GM21381 (cell line): ENCODE results near the gene SLC6A20.

ENCODE experiments used
- ATAC-seq: cut with Tn5 transposase; IDR thresholded peaks from one replicate; pipeline ENCODE4 v1.9.1; 2021; ENCODE audit warnings: mild to moderate bottlenecking, moderate library complexity; ENCODE audit not compliant: unreplicated experiment

The SLC6A20 gene

DNA sequence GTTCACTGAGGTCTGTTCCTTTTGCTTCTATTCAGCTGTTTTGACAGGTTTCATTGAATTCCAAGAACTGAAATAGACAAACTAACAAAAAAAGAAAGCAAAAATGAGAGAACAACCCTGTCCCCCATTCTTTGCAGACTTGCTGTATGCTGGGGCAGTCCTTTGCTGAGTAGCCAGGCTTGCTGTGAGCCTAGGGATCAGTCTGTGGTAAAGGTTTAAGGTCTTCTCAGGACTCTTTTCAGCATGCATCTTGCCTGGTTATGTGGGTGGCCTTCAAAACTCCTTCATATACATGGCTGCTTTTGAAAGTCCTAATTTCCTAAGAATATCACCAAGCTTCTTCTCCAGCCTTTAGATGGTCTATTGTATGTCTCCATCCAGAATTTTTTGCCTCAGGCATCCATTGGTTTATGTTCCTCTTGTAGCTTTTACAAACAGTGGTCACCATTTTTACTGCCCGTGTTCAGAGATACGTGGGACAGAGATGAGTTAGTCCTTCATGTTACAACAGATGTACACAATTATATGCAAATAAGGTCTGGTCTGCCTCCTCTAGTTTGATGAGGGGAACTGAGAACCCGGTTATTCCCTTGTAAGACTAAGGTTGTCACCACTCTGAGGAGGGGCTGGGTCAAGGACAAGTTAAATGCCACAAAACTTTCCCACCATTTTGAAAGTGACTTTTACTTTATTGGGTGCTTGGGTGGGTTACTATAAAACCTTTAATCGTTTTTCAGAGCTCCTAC, 65.8 kb downstream of the SLC6A20 start:
- no peak for ATAC-seq

DNA sequence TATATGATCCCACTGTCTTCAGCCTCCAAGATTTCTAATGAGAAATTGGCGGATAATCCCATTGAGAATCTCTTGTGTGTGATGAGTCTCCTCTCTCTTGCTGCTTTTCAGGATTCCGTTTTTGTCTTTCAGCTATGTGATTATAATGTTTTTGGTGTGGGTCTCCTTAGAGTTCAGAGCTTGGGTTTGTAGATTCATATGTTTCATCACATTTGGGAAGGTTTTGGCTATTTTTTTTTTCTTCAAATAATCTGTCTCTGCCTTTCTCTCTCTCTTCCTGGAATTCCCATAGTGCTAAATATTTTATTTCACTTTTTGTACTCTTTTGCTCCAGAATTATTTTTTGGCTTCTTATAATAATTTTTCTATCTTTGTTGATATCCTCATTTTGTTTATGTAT, 66.7 kb downstream of the SLC6A20 start:
- no peak for ATAC-seq

DNA sequence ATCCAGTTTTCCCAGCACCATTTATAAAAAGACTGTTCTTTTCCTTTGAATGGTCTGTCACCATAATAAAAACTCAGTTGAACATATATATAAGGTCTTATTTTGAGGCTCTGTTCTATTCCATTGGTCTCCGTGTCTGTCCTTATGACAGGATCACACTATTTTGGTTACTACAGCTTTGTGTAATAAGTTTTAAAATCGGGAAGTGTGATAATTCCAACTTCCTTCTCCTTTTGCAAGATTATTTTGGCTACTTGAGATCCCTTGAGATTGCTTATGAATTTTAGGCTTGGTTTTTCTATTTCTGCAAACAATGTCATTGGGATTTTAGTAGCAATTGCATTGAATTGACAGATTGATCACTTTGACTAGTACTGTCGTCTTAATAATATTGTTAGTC, 71.4 kb downstream of the SLC6A20 start:
- no peak for ATAC-seq

DNA sequence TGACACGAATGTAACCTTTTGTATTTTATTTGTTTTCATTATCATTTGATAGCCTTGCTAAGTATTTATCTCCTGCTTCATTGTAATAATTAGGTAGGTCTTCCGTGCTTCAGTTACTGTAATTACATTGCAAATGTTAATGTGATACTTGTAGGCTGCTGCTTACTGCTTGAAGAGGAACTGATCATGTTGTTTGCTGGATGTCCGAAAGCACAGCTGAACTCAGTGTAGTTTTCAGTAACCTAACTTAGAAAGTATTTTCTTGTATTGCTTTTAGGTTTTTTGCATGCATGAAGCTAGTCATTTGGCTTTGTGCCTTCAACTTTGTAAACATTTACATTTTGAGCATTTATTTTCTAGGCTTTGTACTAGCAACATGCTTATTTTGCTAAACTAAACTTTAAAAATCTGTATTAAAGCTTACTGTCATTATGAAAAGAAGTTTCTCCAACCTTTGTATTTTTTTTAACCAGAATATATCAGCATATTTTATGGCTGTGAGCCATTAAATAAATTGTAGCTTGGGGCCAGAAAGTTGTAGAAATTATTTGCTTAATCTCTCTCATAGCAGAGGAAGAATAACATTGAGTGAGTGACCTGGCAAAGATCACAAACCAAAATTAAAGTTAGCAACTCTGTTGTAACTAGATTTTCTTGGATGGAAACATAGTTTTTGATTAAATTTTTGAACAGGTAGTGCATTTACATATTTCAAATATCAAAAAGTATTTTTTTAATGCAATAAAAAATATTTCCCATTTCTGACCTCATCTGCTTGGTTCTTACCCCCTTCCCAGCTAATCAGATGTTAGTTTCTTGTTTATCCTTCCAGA, 76.5 kb downstream of the SLC6A20 start:
- ATAC-seq = no peak

DNA sequence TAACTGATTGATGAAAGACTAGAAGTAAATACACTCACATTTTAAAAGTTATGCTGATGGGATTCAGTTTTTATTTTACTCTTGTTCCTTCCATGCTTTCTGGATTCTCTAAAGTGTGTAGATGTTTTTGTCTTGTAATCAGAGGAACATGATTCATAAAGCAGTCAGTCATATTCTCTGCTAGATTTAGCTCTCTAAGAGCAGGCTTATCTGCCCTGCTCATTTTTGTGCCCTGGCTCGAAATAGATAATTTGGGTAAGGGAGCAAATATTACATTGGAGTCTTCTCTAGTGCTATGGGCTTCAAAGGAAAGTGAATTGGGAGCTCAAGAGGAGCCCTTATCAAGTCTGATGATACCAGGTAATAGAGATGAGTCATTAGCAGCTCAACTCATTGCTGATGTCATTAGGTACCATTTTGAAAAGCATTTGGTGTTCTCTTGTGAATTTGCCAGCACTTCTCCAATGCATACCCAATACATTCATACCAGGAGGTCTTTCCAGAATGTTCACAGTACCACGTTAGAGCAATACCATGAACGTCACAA, 79.5 kb downstream of the SLC6A20 start:
- ATAC-seq = no peak

DNA sequence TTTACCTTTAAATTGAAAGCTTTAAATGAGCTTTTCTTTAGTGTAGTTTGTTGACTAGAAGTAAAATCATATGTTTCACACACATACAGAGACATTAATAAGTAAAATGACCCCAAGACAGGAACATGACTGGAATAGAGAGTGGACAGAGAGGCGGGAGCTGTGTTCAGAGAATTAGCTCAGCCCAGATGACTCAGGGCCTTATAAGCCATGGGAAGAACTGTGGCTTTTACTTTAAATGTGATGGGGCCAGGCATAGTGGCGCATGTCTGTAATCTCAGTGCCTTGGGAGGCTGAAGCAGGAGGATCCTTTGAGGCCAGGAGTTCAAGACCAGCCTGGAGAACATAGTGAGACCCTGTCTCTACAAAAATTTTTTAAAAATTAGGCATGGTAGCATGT, 80.4 kb downstream of the SLC6A20 start:
- no peak for ATAC-seq

DNA sequence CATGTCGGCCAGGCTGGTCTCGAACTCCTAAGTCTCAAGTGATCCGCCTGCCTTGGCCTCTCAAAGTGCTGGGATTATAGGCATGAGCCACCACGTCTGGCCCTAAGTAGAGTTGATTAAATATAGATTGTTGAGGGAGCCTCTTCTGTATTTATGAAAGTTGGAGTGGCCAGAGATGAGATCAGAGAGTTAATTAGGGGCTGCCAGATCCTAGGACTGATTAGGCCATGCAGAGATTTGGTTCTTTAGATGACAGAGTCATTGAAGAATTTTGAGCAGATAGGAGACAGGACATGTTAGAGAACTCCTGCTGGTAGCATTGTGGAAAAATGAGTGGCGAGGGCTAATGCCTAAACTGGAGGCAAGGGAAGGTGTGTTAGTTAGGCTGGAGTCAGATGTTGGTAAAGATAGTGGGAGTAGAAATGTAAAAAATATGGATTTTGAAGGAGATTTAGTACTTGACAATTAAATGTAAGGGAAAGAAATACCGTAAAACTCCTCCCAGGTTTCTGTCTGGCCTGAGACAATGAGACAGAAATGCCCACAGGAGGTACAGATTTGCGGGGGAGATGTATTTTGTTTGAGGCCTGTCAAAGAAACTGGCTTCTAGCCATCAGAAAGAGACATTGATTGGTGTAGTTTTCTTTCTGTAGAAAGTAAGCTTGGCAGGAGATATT, 83.8 kb downstream of the SLC6A20 start:
- no peak for ATAC-seq

DNA sequence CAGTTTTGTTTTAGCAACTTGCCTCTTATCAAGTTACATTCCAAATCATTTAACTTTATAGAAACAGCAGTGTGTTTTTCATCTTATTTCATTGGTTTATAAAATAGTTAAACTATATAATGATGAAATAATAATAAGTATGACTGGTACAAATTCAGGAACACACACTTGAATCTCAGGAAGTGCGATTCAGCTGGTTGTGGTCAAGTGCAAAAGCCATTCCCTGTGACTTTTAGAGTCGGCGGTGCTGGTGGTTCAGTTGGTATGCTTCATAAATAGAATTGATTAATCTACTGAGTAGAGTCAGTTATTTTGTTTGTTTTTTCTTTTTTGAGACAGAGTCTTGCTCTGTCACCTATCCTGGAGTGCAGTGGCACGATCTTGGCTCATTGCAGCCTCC, 84.4 kb downstream of the SLC6A20 start:
- no peak for ATAC-seq

DNA sequence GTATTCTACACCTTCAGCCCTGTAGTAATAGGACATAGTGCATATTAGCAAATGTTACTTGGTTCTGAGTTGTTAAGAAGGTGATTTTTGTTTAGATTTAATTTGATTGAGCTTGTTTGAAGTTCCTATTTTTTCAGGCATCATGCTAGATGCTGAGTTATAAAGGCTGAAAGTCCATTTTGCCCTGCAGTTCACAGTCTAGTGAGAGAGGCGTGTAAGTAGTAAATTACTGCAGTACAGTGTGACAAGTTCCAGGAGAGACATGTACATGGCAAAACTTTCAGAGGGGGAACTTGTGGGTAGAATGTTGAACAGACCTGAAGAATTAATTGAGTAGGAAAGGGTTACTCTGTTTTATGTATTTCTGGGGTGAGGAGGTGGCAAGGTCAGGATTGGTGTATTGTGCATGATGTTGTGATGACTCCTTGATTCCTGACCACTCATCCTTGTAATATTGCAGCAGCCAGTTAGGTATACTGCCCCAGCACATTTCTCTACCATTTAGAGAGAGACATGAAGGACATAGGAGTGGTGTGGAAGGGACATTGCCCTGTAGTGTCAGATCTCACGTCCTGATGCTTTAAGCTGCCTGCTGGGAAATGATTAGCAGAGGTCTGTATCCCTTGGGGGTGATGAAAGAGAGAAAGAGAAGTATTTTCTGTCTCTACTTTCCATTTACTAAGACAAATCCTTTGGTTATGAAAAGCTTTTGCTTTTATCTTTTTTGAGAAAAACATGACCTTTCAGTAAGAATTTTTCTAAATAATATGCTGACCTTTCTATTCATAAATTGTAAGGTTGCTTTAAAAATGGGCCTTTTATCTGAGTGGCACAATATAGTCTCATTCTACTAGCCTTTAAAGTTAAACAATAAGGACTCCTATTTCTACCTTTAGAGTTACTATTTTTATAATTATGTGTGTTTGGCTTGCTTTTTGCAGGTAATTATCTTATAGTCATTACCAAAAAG, 90.2 kb downstream of the SLC6A20 start:
- ATAC-seq = no peak
